ELR (cell line): ENCODE data around the gene POMGNT1.
A peak's percentile ranks its signal among the peaks of the same experiment; 100 is the strongest.
"Not testable (repeated sequence)": the region's sequence is repeated elsewhere in the genome, so short reads cannot be mapped to it uniquely, and the experiment has no call there.

Experiments
- DNase-seq: peaks from one replicate; pipeline ENCODE4 v3.0.0-alpha.2; 2015; ENCODE audit warnings: low read depth

POMGNT1 gene

DNA sequence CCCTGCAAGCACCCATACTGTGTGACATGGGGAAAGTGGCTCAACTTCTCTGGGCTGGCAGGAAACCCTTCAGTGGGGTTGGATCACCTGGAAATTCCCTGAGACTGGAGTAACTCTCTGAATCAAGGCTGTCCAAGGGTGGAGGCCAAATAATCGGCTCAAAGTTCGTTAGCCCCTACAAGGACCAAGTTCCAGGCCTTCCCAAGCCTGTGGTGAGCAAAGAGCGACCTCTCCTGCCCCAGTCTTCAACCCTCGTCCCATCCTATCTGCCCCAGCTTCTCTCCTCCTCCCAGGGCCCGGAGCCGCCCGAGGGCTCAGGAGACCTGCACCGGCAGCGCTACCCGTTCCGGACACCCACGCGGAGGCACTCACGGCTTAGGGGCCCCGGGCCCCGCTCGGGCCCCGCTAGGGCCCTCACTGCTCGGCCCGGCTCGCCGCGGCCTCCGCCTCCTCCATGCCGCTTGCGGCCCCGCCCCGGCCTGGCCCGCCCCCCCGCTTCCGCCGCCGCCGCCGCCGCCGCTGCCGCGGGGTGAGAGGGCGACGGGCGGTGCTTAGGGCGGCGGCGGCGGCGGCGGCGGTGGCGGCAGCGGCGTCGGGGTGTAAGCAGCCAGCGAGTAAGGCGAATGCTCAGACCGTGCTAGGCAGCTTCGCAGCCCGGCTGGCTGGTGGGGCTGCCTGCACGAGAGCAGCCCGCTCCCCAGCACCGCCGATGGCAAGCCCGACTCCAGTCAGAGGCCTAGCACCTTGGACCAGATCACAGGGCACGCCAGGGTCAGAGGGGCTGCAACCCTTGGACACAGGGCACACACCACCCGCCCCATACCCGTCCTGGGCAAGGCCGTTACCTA is at the start of gene POMGNT1:
Gene POMGNT1, minus strand, starts transcription at position 471 of the 848 bp plus-strand sequence. CDS start 613 bp downstream, outside the sequence.
- DNase-seq, result peak; percentile 80

DNA sequence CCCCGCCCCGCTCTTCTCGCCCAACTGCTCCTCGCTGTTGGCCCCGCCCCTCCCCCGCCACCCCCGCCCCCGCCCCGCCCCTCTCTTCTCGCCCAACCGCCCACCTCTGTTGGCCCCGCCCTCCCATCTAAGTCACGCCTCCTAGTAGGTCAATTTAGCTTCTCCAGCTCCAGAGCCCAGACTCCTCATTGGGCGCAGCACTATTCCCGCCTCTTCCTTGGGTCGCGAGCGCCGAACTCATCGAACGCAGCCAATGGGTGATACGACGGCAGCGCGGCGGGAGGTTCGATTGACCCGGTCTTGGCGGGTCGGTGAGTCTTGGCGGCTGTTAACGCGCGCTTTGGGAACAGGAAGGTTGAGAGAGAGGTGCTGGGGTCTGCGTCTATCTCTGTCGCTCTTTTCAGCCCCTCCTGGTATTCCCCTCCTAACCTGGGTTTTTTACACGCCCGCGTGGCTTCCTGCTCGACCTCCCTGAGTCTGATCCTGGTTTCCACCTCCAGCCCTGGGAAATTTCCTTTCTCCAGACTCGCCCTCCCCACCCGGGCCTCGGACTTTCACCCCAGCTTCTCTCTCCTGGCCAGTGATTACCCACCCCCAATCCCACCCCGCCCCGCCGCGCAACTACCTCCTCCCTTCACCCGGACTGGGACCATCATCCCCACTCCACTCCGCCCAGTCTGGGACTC is 49.3 kb upstream of the POMGNT1 start, which contains the start of gene RAD54L:
Gene RAD54L, plus strand, starts transcription at position 328 of the 686 bp plus-strand sequence. CDS start 643 bp downstream, outside the sequence.
- peak; percentile 100 for DNase-seq

DNA sequence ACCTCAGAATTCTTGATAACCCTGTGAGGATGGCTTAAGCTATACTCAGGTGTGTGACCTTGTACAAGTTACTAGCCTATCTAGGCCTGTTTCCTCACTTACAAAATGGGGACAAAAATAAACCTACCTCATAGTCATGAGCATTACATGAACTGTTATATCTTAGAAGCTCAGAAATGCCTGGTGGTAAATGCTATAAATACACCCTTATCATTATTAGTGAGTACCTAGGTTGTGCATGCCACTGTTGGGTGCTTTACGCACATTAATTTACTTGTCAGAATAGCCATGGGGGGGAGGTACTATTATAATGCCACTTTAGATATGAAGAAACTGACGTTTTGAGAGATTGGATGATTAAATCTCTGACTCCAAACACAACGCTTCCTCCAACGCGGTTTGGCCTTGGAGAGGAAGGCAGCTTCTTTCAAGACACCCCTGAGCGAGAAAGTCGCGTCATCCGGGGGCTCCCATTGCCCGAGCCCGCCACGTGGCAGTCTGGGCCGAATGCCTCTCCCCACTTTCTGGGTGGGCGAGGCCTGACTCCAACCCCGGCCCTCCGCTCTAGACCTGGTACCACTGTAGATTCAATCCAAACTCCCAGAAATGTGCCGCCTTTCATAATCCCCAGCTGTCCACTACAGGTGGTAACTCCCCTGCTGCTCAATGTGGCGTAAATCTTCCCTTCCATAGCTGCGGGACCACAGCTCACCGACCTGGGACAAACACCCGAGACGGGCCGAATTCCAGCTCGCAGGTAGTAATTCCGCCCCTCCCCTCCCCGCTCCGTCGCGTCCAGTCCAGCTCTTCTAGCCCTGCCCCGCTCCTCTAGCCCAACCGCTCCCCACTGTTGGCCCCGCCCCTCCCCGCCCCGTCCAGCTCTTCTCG is 48.6 kb upstream of the POMGNT1 start:
- peak; percentile 66 for DNase-seq

DNA sequence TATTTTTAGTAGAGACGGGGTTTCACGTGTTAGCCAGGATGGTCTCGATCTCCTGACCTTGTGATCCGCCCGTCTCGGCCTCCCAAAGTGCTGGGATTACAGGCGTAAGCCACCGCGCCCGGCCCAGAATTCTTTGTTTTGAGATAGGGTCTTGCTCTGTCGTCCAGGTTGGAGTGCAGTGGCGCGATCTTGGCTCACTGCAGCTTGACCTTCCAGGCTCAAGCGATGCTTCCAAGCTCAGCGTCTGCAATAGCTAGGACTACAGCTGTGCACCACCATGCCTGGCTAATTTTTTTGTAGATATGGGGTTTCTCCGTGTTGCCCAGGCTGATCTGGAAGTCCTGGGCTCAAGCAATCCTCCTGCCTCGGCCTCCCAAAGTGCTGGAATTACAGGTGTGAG is 47.9 kb upstream of the POMGNT1 start:
- not testable (repeated sequence) for DNase-seq

DNA sequence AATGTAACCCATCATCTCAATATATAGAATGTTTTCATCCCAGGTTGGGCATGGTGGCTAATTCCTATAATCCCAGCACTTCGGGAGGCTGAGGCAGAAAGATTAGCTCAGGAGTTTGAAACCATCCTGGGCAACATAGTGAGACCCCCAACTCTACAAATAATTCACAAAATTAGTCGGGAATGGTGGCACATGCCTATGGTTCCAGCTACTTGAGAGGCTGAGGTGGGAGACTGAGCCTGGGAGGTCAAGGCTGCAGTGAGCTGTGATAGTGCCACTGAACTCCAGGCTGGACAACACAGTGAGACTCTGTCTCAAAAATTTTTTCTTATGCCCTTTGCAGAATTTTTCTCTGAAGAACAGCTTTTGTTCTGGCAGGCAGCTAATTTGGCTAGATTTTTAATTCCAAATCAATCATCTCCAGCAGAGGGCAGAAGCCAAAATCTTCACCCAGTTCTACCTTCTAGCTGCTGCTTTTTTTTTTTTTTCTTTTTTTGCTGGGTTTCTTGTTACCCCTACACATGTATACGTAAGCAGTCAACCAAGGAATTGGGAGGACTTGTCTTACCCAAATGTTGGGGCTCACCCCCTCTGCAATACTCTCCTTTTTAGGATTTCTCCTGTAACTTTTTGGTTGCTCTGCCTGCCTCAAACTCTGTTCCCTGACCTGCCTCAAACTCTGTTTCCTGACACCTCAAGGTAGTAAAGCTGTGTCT is 46.6 kb upstream of the POMGNT1 start:
- peak; percentile 55 for DNase-seq

DNA sequence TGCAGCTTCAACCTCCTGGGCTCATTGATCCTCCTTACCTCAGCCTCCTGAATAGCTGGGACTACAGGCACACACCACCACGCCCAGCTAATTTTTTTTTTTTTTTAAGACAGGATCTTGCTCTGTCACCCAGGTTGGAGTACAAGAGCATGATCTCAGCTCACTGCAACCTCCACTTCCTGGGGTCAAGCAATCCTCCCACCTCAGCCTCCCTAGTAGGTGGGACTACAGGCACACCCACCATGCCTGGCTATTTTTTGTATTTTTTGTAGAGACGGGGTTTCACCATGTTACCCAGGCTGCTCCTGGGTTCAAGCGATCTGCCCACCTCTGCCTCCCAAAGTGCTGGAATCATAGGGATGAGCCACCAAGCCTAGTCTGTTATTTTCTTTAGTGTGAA is 45.6 kb upstream of the POMGNT1 start:
- DNase-seq, result not testable (repeated sequence)

DNA sequence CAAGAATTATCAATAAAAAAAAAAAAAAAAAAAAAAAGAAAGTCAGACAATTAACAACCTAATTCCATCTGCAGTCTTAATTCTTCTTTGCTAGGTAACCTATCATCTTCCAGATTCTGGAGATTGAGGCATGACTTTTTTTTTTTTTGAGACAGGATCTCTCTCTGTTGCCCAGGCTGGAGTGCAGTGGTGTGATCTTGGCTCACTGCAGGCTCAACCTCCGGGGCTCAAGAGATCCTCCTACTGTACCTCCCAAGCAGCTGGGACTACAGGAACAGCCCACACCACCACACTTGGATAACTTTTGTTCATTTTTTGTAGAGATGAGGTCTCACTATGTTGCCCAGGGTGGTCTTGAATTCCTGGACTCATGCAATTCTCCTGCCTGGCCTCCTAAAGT is 44.7 kb upstream of the POMGNT1 start:
- no peak for DNase-seq

DNA sequence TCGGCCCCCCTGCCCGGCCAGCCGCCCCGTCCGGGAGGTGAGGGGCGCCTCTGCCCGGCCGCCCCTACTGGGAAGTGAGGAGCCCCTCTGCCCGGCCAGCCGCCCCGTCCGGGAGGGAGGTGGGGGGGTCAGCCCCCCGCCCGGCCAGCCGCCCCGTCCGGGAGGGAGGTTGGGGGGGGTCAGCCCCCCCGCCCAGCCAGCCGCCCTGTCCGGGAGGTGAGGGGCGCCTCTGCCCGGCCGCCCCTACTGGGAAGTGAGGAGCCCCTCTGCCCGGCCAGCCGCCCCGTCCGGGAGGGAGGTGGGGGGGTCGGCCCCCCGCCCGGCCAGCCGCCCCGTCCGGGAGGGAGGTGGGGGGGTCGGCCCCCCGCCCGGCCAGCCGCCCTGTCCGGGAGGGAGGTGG is 43.5 kb upstream of the POMGNT1 start:
- DNase-seq, result not testable (repeated sequence)

DNA sequence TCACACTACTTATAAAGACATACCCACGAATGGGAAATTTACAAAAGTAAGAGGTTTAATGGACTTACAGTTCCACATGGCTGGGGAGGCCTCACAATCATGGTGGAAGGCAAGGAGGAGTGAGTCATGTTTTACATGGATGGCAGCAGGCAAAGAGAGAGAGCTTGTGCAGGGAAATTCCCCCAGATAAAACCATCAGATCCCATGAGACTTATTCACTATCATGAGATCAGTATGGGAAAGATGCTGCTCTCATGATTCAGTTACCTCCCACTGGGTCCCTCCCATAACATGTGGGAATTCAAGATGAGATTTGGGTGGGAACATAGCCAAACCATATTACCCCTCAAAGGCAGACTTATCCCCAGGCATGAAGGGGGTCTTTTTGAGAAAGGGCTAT is 40.6 kb upstream of the POMGNT1 start:
- DNase-seq, result peak; percentile 55

DNA sequence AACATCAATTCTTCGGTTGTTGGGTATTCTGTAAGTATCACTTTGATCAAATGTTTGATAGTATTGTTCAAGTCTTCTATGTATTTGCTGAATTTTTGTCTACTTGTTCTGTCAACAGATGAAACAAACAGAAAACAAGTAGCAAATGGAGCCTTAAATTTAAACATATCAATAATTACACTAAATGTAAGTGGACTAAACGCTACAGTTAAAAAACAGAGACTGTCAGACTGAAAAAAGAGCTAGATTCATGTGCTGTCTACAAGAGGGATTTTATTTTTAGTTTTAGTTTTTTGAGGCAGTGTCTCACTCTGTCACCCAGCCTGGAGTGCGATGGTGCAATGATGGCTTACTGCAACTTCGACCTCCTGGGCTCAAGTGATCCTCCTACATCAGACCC is 38.6 kb upstream of the POMGNT1 start:
- DNase-seq, result no peak

DNA sequence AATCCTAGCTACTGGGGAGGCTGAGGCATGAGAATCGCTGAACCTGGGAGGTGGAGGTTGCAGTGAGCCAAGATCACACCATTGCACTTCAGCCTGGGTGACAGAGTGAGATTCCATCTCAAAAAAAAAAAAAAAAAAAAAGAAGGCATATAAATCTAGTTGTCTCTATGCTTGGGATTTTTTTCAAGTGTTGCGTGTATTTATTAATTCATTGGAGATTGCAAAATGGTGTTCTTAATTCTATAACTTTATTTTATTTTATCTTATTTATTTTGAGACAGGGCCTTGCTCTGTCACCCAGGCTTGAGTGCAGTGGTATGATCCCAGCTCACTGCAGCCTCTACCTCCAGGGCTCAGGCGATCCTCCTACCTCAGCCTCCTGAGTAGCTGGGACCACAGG is 33.0 kb upstream of the POMGNT1 start:
- DNase-seq, result not testable (repeated sequence)

DNA sequence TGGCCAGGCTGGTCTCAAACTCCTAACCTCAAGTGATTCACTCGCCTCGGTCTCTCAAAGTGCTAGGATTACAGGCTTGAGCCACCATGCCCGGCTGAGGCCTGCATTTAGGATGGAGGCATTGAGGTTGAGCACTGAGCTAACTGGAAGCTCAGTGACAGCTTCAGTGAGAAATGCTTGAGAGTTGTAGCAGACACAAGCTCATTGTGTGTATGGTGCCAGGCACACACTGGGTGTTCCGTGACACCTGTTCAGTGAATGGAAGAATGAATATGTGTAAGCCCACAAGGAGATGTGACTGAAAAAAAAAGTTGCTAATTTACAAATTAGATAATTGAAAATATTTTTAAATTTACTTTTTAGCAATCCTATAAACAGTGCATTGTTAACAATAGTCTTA is 26.7 kb upstream of the POMGNT1 start:
- DNase-seq, result no peak

DNA sequence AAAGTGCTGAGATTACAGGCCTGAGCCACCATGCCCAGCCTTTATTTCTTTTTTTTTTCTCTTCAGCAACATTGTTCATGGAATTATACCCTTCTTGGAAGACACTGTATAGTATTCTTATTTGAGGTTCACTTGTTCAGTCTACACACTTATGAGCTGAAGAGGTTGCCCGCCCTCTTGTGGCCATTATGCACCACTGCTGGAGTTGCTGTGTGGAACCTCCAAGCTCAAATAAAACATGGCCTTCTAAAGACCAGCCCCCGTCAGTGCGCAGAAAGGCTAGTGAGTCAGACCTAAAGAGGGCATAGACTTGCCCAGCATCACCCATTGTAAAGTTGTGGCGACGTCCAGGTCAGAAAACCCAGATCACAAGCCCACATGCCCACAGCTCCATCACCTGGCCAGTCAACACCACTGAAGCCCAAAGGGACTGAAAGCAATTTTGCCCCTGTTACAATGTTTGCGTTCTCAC is 25.3 kb upstream of the POMGNT1 start:
- DNase-seq, result peak; percentile 92

DNA sequence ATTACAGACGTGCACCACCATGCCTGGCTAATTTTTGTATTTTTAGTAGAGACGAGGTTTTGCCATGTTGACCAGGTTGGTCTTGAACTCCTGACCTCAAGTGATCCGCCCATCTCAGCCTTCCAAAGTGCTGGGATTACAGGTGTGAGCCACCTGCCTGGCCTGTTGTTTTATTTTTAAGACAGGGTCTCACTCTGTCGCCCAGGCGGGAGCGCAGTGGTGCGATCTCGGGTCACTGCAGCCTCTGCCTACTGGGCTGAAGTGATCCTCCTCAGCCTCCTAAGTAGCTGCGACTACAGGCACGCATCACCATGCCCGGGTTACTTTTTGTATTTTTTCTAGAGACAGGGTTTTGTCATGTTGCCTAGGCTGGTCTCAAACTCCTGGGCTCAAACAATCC is 24.8 kb upstream of the POMGNT1 start:
- not testable (repeated sequence) for DNase-seq

DNA sequence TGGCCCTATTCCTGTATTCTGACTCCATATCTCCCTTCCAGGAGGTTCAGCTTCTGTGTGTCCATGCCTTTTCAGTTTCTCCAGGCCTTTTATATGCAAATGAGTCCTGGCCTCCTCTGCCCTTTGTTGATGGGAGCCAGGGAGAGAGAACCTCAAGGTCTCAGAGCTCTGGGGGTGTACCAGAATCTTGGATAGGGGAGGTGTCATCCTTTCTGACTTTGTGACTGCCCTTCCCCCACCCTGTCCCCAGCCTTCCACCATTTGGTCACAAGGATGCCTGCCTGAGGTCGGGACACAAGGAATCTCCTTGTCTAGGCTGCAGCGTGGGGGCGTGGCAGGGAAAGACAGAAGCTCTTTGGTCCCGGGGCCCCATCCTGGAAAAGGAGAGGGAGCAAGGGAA is 23.5 kb upstream of the POMGNT1 start:
- DNase-seq, result no peak

DNA sequence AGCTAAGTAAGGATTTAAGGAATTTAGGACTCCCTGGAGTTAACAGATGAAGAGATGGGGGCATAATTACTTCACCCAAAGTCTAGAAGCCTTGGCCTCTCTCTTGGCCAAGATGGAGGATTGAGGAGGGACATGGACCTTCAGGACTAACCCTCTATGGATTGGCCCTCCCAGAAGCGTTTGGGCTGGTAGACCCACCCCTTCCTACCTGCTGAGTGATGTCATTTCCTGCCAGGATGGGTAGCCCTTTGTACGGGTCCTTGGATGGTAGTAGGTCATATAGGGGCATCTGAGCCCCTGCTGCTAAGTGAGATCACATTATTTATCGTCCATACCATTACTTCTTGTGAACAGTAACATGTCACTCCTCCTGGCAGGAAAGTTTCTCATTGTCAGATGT is 22.6 kb upstream of the POMGNT1 start:
- DNase-seq, result no peak

DNA sequence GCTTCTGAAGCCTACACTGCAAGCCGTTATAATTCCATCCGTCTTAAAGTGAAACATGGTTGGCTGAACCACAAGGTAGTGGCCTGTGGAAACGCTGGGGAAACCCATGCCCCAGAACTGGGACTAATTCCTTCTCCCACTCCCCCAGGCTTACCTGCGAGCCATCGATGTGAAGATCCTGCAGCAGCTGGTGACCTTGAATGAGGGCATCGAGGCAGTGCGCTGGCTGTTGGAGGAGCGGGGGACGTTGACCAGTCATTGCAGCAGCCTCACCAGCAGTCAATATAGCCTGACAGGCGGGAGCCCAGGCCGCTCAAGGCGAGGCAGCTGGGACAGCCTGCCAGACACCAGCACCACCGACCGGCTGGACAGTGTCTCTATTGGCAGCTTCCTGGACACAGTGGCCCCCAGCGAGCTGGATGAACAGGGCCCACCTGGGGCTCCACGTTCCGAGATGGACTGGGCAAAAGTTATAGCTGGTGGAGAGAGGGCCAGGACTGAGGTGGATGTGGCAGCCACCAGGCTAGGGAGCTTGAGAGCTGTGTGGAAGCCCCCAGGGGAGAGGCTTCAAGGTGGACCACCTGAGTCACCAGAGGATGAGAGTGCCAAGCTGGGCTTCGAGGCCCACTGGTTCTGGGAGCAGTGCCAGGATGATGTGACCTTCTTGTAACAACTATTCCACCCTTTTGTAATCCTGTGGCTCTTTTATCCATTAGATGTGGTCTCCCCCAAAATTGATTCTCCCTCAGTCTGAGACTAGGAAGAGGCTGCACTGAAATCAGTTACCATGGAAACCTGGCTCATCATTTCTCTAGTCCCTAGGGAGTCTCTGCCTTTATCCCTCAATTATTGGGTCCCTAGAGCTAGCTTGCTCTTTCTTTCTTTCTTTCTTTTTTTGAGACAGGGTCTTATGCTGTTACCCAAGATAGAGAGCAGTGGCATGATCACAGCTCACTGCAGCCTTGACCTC is 21.6 kb upstream of the POMGNT1 start:
- DNase-seq, result peak; percentile 26

DNA sequence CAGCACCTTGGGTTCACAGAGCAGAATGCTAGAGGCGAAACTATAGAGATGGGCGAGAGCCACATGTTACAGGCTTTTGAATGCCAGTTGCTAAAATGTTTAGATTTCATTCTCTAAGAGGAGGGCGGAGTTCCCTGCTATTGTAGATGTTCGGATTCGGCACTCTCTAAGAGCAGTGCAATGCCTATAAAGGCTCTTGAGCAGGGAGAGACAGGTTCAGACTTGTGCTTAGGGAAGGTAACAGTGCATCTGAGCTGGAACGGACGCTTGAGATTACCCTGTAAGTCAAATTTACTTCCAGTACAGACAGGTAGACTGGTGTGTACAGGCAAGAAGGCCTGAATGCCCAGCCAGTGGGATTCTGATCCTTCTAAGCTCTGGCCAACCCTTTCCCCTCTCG is 20.2 kb upstream of the POMGNT1 start:
- no peak for DNase-seq

DNA sequence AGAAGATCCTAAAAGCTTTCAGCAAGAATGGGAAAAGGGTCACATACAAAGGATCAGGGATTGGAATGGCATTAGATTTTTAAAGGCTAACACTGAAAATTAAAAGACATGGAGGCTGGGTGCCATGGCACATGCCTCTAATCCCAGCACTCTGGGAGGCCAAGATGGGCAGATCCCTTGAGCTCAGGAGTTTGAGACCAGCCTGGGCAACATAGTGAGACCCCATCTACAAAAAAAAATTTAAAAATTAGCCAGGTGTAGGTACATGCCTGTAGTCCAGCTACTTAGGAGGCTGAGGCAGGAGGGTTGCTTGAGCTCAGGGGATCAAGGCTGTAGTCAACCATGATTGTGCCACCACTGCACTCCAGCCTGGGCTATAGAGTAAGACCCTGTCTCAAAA is 17.3 kb upstream of the POMGNT1 start:
- no peak for DNase-seq

DNA sequence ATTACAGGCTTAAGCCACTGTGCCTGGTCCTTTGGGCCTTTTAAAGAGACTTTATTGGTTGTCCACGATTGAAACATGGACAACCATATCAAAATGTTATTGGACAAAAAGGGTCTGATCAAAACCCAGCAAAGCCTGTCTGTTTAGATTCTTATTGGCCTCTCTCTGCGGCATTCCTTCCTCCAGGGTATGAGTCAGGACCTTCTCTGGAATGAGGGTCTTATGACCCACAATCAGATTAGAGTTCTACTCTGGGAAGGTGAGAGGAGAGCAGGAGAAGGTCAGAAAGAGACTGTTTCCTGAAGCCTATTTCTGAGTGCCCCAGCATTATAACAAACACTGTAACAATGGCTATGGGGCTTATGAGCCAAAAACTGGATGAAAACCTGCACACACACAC is 12.8 kb upstream of the POMGNT1 start:
- no peak for DNase-seq
